Thoracic aorta (tissue), 2 donors: ENCODE results near the gene BICD1. TPM values are rescaled to one million over a fixed set of nuclear protein-coding genes. Genes with fewer than 3 reads are reported as not detected.

ENCODE experiments used
- ATAC-seq: fragments of 150-250 bp; one replicate; pipeline ENCODE4 v1.8.0; 2017; ENCODE audit warnings: low read depth; ENCODE audit not compliant: insufficient number of reproducible peaks, low FRiP score
- DNase-seq: peaks from one replicate; pipeline ENCODE4 v3.0.0-alpha.2; 2020; ENCODE audit warnings: low spot score
- H3K27ac ChIP-seq, 2 donors: fragments of 200-600 bp; sonication (generic); 1 replicate in 1 of 2; 2 replicates in 1 of 2; pipeline ENCODE4 v1.5.1; 2016; ENCODE audit warnings: mild to moderate bottlenecking in 2 of 2, moderate library complexity in 2 of 2
- H3K27me3 ChIP-seq: fragments of 200-600 bp; sonication (generic); replicated peaks from 2 replicates; pipeline ENCODE4 v1.6.0; 2016; ENCODE audit warnings: mild to moderate bottlenecking; ENCODE audit not compliant: insufficient read depth
- H3K36me3 ChIP-seq: fragments of 200-600 bp; sonication (generic); one replicate; pipeline ENCODE4 v1.5.1; 2016
- H3K4me1 ChIP-seq, 2 donors: fragments of 200-600 bp; sonication (generic); 1 replicate in 1 of 2; 2 replicates in 1 of 2; pipeline versions ENCODE4 v1.5.1 to v1.6.0; 2016; ENCODE audit warnings: low read depth in 2 of 2, mild to moderate bottlenecking in 1 of 2; ENCODE audit not compliant: control insufficient read depth in 1 of 2
- H3K4me3 ChIP-seq: fragments of 200-600 bp; sonication (generic); 2 replicates; pipeline ENCODE4 v1.5.1; 2016; ENCODE audit warnings: mild to moderate bottlenecking
- H3K9me3 ChIP-seq: fragments of 200-600 bp; sonication (generic); 2 replicates; pipeline ENCODE4 v1.5.1; 2016
- CTCF ChIP-seq: fragments of 200-600 bp; sonication (generic); IDR thresholded peaks from one replicate; pipeline ENCODE4 v1.5.1; 2019; ENCODE audit warnings: antibody characterized with exemption
- total RNA-seq, 2 donors: library from RNA; depleted of rRNA; stranded (reverse); fragments of >200 nt; gene quantifications; one replicate each; pipeline versions ENCODE4 v1.1.0 to v1.2.3, GENCODE V29; 2016

The BICD1 gene
- total RNA-seq, 2 donors from 2014 or later = 18.7 to 44.7 TPM

GRCh38 chr12:32159925-32160324 is 53.3 kb downstream of the BICD1 start:
- H3K27me3 ChIP-seq = no peaks in the 10 kb centered on the region
- H3K4me1 ChIP-seq = no peaks in the 10 kb centered on the region
- H3K27ac ChIP-seq = no peak overlapping the region
- no peak overlapping the region for H3K4me3 ChIP-seq
- H3K36me3 ChIP-seq = no peaks in the 10 kb centered on the region
- H3K9me3 ChIP-seq = no peaks in the 10 kb centered on the region
- ATAC-seq = no peak
- TF ChIP-seq CTCF = no peak
- no peak for DNase-seq

- DNase-seq (no peak), ATAC-seq (no peak)
- Histone ChIP-seq H3K27ac (no peak overlapping the region), H3K4me3 (no peak overlapping the region), H3K4me1 (no peaks in the 10 kb centered on the region), H3K36me3 (no peaks in the 10 kb centered on the region), H3K27me3 (no peaks in the 10 kb centered on the region), H3K9me3 (no peaks in the 10 kb centered on the region)
- no peak for TF ChIP-seq CTCF
Observed at GRCh38 chr12:32161058-32161457, 54.4 kb downstream of the BICD1 start.

GRCh38 chr12:32163596-32163995 is 56.9 kb downstream of the BICD1 start:
- Histone ChIP-seq H3K27me3 (no peaks in the 10 kb centered on the region), H3K4me1 (no peaks in the 10 kb centered on the region), H3K4me3 (no peak overlapping the region), H3K9me3 (no peaks in the 10 kb centered on the region), H3K27ac (no peak overlapping the region), H3K36me3 (no peaks in the 10 kb centered on the region)
- ATAC-seq (no peak), DNase-seq (no peak)
- no peak for TF ChIP-seq CTCF

- ATAC-seq = no peak
- no peak overlapping the region for H3K27ac ChIP-seq
- DNase-seq = no peak
- no peaks in the 10 kb centered on the region for H3K36me3 ChIP-seq
- no peak overlapping the region for H3K4me3 ChIP-seq
- no peaks in the 10 kb centered on the region for H3K4me1 ChIP-seq
- no peaks in the 10 kb centered on the region for H3K9me3 ChIP-seq
- TF ChIP-seq CTCF = no peak
- no peaks in the 10 kb centered on the region for H3K27me3 ChIP-seq
Observed at GRCh38 chr12:32166510-32166909, 59.9 kb downstream of the BICD1 start.

GRCh38 chr12:32170437-32170998 is 63.9 kb downstream of the BICD1 start:
- H3K36me3 ChIP-seq = no peaks in the 10 kb centered on the region
- DNase-seq (no peak), ATAC-seq (no peak)
- H3K4me3 ChIP-seq = no peak overlapping the region
- no peaks in the 10 kb centered on the region for H3K27me3 ChIP-seq
- no peak overlapping the region for H3K27ac ChIP-seq
- no peak for TF ChIP-seq CTCF
- H3K9me3 ChIP-seq = no peaks in the 10 kb centered on the region
- no peaks in the 10 kb centered on the region for H3K4me1 ChIP-seq
